Endothelial cell of umbilical vein (primary cell): Measurements from ENCODE around the gene MOB2.

Experiments used
- CTCF ChIP-seq, 2 donors: IDR thresholded peaks; 1 replicate in 1 of 2; 2 replicates in 1 of 2; pipeline ENCODE4 v1.5.1; 2011; ENCODE audit warnings: low read length in 2 of 2, mild to moderate bottlenecking in 2 of 2, moderate library complexity in 2 of 2, control low read depth in 1 of 2, inconsistent platforms in 1 of 2, low read depth in 1 of 2; ENCODE audit not compliant: insufficient read depth in 1 of 2; ENCODE audit errors: extremely low read depth in 1 of 2
- EZH2 ChIP-seq: IDR thresholded peaks from 2 replicates; pipeline ENCODE4 v1.6.1; 2012; ENCODE audit warnings: borderline replicate concordance, low read depth, mild to moderate bottlenecking, moderate library complexity, low read length, inconsistent platforms; ENCODE audit not compliant: severe bottlenecking
- FOS ChIP-seq: IDR thresholded peaks from 2 replicates; pipeline ENCODE4 v1.6.1; 2011; ENCODE audit warnings: mild to moderate bottlenecking, low read length, moderate library complexity, borderline replicate concordance; ENCODE audit not compliant: insufficient read depth
- JUN ChIP-seq: IDR thresholded peaks from 2 replicates; pipeline ENCODE4 v1.6.1; 2011; ENCODE audit warnings: borderline replicate concordance, low read depth; ENCODE audit not compliant: insufficient read length, insufficient read depth
- MAX ChIP-seq: IDR thresholded peaks from 2 replicates; pipeline ENCODE4 v1.6.1; 2011; ENCODE audit not compliant: insufficient read depth, insufficient read length
- MYC ChIP-seq: IDR thresholded peaks from one replicate; pipeline ENCODE4 v1.6.1; 2011; ENCODE audit warnings: mild to moderate bottlenecking, low read depth, low read length
- POLR2A ChIP-seq: IDR thresholded peaks from 2 replicates; pipeline ENCODE4 v1.6.1; 2012; ENCODE audit warnings: low read depth, mild to moderate bottlenecking, control low read depth, low read length
- POLR2AphosphoS5 ChIP-seq: IDR thresholded peaks from 2 replicates; pipeline ENCODE4 v1.6.1; 2012; ENCODE audit warnings: low read depth, mild to moderate bottlenecking, control low read depth, low read length, moderate library complexity; ENCODE audit not compliant: insufficient read depth

GRCh38 chr11:1517117-1518005 is 30.8 kb upstream of the MOB2 start:
- TF ChIP-seq CTCF (IDR thresholded peaks at IDR 0.05; ENCODE audit: extremely low read depth in 1 of 2, insufficient read depth in 1 of 2, low read depth in 1 of 2, low read length in 2 of 2) (no peak), POLR2A (no peak), FOS (no peak), MYC (no peak), MAX (no peak), JUN (no peak), EZH2 (no peak), POLR2AphosphoS5 (no peak)
